Measurements from ENCODE around the gene COL15A1.

- no peak for TF ChIP-seq CTCF (IDR thresholded peaks at IDR 0.05)
- TF ChIP-seq ZFX (IDR thresholded peaks at IDR 0.05; ENCODE audit: borderline replicate concordance): no peak
Measured at GRCh38 chr9:99039505-99040182, 95.9 kb downstream of the COL15A1 start.
